ENCODE measurements around the gene PDIA6.

DNA sequence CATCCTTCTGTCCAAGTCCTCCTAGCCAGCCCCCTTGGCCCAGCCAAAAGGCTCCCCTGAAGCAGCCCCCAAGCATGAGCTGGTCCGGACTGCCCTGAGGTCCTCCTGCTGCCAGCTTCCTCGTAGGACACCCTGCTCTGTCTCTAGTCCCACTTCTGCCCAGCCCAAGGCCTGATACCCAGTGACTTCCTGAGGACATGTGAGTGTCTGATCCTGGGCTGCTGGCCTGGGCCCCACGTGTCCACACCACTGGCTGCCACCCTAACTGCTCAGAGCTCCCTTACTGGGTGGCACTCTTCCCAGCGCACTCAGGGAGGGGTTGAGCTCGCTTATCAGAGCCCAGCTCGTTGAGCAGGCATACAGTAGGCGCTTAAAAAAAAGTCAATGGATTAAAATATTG, 34.4 kb upstream of the PDIA6 start:
- TF ChIP-seq, protein P1, sequence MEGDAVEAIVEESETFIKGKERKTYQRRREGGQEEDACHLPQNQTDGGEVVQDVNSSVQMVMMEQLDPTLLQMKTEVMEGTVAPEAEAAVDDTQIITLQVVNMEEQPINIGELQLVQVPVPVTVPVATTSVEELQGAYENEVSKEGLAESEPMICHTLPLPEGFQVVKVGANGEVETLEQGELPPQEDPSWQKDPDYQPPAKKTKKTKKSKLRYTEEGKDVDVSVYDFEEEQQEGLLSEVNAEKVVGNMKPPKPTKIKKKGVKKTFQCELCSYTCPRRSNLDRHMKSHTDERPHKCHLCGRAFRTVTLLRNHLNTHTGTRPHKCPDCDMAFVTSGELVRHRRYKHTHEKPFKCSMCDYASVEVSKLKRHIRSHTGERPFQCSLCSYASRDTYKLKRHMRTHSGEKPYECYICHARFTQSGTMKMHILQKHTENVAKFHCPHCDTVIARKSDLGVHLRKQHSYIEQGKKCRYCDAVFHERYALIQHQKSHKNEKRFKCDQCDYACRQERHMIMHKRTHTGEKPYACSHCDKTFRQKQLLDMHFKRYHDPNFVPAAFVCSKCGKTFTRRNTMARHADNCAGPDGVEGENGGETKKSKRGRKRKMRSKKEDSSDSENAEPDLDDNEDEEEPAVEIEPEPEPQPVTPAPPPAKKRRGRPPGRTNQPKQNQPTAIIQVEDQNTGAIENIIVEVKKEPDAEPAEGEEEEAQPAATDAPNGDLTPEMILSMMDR (IDR thresholded peaks at IDR 0.05), result no peak
- TF ChIP-seq POLR2A (IDR thresholded peaks at IDR 0.05), result no peak

Measured in body of pancreas (tissue), 4 donors.